GM12875 (cell line): ENCODE measurements around the gene TUBG1.
"Not testable (repeated sequence)": the region's sequence is repeated elsewhere in the genome, so short reads cannot be mapped to it uniquely, and the experiment has no call there.

ENCODE experiments used
- H3K4me3 ChIP-seq: one replicate; pipeline ENCODE4 v1.5.1; 2011; ENCODE audit warnings: low read depth, low read length, control low read depth
- CTCF ChIP-seq: IDR thresholded peaks from 2 replicates; pipeline ENCODE4 v1.5.1; 2011; ENCODE audit warnings: low read depth, mild to moderate bottlenecking, control low read depth, inconsistent platforms, low read length, moderate library complexity, borderline replicate concordance; ENCODE audit not compliant: insufficient read depth

The TUBG1 gene

GRCh38 chr17:42612013-42612412 lies 2.5 kb downstream of the TUBG1 start:
- H3K4me3 ChIP-seq: no peak overlapping the region
- no peak for TF ChIP-seq CTCF

- no peak for TF ChIP-seq CTCF
- H3K4me3 ChIP-seq: no peak overlapping the region
Measured at GRCh38 chr17:42613699-42614295, 4.3 kb downstream of the TUBG1 start.

- peak overlapping the region; percentile 0 for H3K4me3 ChIP-seq
- TF ChIP-seq CTCF: no peak
Measured at GRCh38 chr17:42617956-42618431, 8.5 kb downstream of the TUBG1 start.

GRCh38 chr17:42618442-42619150 lies 9.1 kb downstream of the TUBG1 start:
- peak; percentile 18; the same call in 1 of the 2 replicates for TF ChIP-seq CTCF
- peak overlapping the region; percentile 0 for H3K4me3 ChIP-seq

GRCh38 chr17:42621987-42622386 lies 12.5 kb downstream of the TUBG1 start:
- H3K4me3 ChIP-seq: not testable (repeated sequence)

GRCh38 chr17:42623271-42623670 lies 13.8 kb downstream of the TUBG1 start:
- no peak overlapping the region for H3K4me3 ChIP-seq
- no peak for TF ChIP-seq CTCF

- no peak for TF ChIP-seq CTCF
- H3K4me3 ChIP-seq: no peak overlapping the region
Measured at GRCh38 chr17:42623732-42624596, 14.5 kb downstream of the TUBG1 start.

GRCh38 chr17:42627032-42627764 lies 17.7 kb downstream of the TUBG1 start:
- H3K4me3 ChIP-seq: not testable (repeated sequence)
